Endodermal cell (in vitro differentiated cells): Measurements from ENCODE around the gene DNMT3A. TPM values are rescaled to one million over a fixed set of nuclear protein-coding genes. Genes with fewer than 3 reads are reported as not detected.
A peak's percentile ranks its signal among the peaks of the same experiment; 100 is the strongest.

ENCODE experiments used
- DNase-seq: peaks from one replicate; pipeline ENCODE4 v3.0.0-alpha.2; 2017
- H3K27ac ChIP-seq: 2 replicates; pipeline ENCODE4 v1.5.1; 2013; ENCODE audit warnings: mild to moderate bottlenecking, low read depth, low read length, moderate library complexity
- H3K27me3 ChIP-seq: 2 replicates; pipeline ENCODE4 v1.6.1; 2013; ENCODE audit warnings: mild to moderate bottlenecking, low read length, moderate library complexity; ENCODE audit not compliant: insufficient read depth, control insufficient read depth, poor library complexity, severe bottlenecking
- H3K36me3 ChIP-seq: 2 replicates; pipeline ENCODE4 v1.7.0; 2013; ENCODE audit warnings: mild to moderate bottlenecking, low read length, moderate library complexity; ENCODE audit not compliant: control insufficient read depth, insufficient read depth
- H3K4me1 ChIP-seq: one replicate; pipeline ENCODE4 v1.7.0; 2013; ENCODE audit warnings: low read length; ENCODE audit not compliant: control insufficient read depth, insufficient read depth
- H3K4me3 ChIP-seq: 2 replicates; pipeline ENCODE4 v1.5.1; 2013; ENCODE audit warnings: mild to moderate bottlenecking, low read length, moderate library complexity
- H3K9ac ChIP-seq: 2 replicates; pipeline ENCODE4 v1.6.1; 2013; ENCODE audit warnings: mild to moderate bottlenecking, low read length, moderate library complexity; ENCODE audit not compliant: poor library complexity, severe bottlenecking; ENCODE audit errors: extremely low read depth
- H3K9me3 ChIP-seq: 2 replicates; pipeline ENCODE4 v1.6.1; 2013; ENCODE audit warnings: mild to moderate bottlenecking, low read length, moderate library complexity; ENCODE audit not compliant: control insufficient read depth
- H3K27ac Mint-ChIP-seq: 2 replicates; pipeline ENCODE4 v1.8.0; 2020; ENCODE audit warnings: mixed read lengths
- H3K27me3 Mint-ChIP-seq: 2 replicates; pipeline ENCODE4 v1.8.0; 2021; ENCODE audit warnings: mild to moderate bottlenecking, mixed read lengths; ENCODE audit not compliant: insufficient read depth
- H3K36me3 Mint-ChIP-seq: 2 replicates; pipeline ENCODE4 v1.8.0; 2020; ENCODE audit warnings: low read depth, mixed read lengths
- H3K4me1 Mint-ChIP-seq: 2 replicates; pipeline ENCODE4 v1.8.0; 2020; ENCODE audit warnings: mixed read lengths
- H3K4me3 Mint-ChIP-seq: 2 replicates; pipeline ENCODE4 v1.8.0; 2020; ENCODE audit warnings: mild to moderate bottlenecking, moderate library complexity, mixed read lengths
- H3K9me3 Mint-ChIP-seq: 2 replicates; pipeline ENCODE4 v1.8.0; 2020; ENCODE audit warnings: mild to moderate bottlenecking, mixed read lengths
- WGBS, 2 experiments: methylation state at CpG; one replicate each; pipeline versions ENCODE4 v1.1.5 to v1.1.7; 2013; ENCODE audit warnings: missing lambda C conversion rate in 2 of 2, mixed read lengths in 1 of 2; ENCODE audit not compliant: insufficient coverage in 1 of 2, insufficient read length in 1 of 2; 5-methylcytosine and 5-hydroxymethylcytosine counted together
- total RNA-seq, 2 donors: library from RNA; stranded (reverse); fragmentation: NEBNext Ultra II Directional in 1 of 2; extraction: Animal tissue kit (Norgen Biotek cat#: 25700) in 1 of 2; gene quantifications; 2 replicates in 1 of 2; 3 replicates in 1 of 2; pipeline ENCODE4 v1.2.1, GENCODE V29; 2021
- TF ChIP-seq, protein P1 (sequence below): fragments of 200-600 bp; sonication (generic); conservative IDR thresholded peaks from 2 replicates; pipeline ENCODE4 v1.5.0; 2021; ENCODE audit warnings: antibody characterized with exemption, mild to moderate bottlenecking

The DNMT3A gene
- total RNA-seq, 2 donors from 2014 or later = 124 to 139 TPM

DNA sequence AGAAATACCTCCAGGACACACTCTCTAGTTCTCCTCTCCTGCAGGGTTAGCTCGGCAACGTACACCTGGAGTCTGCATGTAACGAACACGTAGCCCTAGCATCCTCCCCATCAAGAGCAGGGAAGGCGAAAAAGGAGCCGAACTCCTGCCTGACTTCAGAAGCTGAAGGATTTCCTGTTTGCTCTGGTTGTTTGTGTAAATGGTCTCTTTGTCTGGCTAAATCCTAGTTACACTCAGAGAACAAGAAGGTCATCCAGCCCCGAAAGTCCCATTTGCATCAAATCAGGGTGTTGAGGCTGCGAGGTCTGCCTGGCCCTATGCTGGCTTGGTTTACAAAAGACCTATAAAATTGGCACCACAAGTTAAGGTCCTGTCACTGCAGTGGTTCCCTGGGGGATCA lies 107.0 kb downstream of the DNMT3A start:
- Histone ChIP-seq H3K36me3 (peaks cover 74% of the 10 kb centered on the region), H3K9me3 (no peaks in the 10 kb centered on the region), H3K27me3 (no peaks in the 10 kb centered on the region), H3K4me1 (peaks cover 8% of the 10 kb centered on the region), H3K9ac (no peak overlapping the region), H3K27ac (no peak overlapping the region), H3K4me3 (no peak overlapping the region)
- 89 to 96% methylated on average over 5 to 8 of the region's 8 CpGs for WGBS, 2 experiments
- Mint-ChIP-seq H3K4me1 (peaks cover 28% of the 10 kb centered on the region), H3K27ac (peak overlapping the region; percentile 41), H3K27me3 (no peaks in the 10 kb centered on the region), H3K9me3 (no peaks in the 10 kb centered on the region), H3K36me3 (peaks cover 72% of the 10 kb centered on the region), H3K4me3 (no peak overlapping the region)
- TF ChIP-seq, protein P1, sequence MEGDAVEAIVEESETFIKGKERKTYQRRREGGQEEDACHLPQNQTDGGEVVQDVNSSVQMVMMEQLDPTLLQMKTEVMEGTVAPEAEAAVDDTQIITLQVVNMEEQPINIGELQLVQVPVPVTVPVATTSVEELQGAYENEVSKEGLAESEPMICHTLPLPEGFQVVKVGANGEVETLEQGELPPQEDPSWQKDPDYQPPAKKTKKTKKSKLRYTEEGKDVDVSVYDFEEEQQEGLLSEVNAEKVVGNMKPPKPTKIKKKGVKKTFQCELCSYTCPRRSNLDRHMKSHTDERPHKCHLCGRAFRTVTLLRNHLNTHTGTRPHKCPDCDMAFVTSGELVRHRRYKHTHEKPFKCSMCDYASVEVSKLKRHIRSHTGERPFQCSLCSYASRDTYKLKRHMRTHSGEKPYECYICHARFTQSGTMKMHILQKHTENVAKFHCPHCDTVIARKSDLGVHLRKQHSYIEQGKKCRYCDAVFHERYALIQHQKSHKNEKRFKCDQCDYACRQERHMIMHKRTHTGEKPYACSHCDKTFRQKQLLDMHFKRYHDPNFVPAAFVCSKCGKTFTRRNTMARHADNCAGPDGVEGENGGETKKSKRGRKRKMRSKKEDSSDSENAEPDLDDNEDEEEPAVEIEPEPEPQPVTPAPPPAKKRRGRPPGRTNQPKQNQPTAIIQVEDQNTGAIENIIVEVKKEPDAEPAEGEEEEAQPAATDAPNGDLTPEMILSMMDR = no peak
- DNase-seq = no peak

DNA sequence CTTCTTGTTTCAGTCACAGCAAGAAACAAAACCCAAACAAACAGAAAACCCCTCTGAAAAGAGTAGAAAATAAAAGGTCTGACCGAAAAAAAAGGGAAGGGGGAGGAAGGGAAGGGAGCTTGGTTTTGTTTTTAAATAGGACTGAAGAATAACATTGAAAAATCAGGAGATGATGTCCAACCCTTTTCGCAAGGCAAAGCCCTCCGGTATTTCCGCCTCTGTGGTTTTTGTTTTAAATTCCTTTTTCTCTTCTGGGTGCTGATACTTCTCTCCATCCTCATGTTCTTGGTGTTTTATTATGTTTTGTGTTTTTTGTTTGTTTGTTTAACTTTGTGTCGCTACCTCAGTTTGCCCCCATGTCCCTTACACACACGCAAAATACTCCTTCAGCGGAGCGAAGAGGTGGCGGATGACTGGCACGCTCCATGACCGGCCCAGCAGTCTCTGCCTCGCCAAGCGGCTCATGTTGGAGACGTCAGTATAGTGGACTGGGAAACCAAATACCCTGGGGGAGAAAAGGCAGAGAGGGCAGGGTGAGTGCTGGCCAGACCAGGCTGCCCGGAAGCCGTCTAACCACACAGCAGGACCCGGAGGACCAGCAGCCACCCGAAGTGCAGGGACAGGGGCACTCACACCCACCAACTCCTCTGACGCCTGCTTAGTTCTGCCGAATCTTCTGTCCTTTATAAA lies 107.7 kb downstream of the DNMT3A start:
- DNase-seq = no peak
- H3K9me3 ChIP-seq = no peaks in the 10 kb centered on the region
- peaks cover 15% of the 10 kb centered on the region for H3K4me1 ChIP-seq
- TF ChIP-seq, protein P1 = no peak
- no peaks in the 10 kb centered on the region for H3K9me3 Mint-ChIP-seq
- H3K9ac ChIP-seq = no peak overlapping the region
- peaks cover 35% of the 10 kb centered on the region for H3K4me1 Mint-ChIP-seq
- H3K27ac ChIP-seq = no peak overlapping the region
- H3K36me3 ChIP-seq = peaks cover 67% of the 10 kb centered on the region
- peaks cover 65% of the 10 kb centered on the region for H3K36me3 Mint-ChIP-seq
- H3K4me3 Mint-ChIP-seq = no peak overlapping the region
- peak overlapping the region; percentile 41 for H3K27ac Mint-ChIP-seq
- no peak overlapping the region for H3K4me3 ChIP-seq
- no peaks in the 10 kb centered on the region for H3K27me3 ChIP-seq
- H3K27me3 Mint-ChIP-seq = no peaks in the 10 kb centered on the region
- WGBS, 2 experiments = 91 to 94% methylated on average over 14 to 20 of the region's 20 CpGs

DNA sequence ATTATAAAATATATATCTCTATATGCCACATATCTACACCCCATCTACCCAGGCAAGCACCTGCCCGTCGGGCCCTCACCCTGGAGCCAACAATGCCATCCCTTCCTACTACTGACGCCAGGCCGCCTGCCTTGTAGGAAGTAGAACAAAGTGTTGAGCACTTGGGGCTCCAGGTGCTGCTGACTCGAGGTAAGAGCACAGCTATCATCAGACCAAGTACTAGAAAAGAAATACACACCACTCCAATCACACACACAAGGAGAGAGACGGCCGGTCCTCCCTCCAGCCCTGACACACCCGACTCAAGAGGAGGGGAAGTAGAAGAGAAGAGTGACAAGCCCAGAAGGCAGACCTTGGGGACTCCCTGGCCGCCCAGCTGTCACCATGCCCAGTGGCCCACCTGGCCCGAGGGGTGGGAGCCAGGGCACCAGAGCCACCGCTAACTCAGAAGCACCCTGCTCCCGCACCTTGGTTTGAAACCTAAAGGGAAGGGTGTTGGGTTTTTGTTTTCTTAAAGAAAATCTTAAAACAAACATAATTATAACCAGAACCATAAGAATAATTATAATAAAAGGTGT lies 109.4 kb downstream of the DNMT3A start:
- TF ChIP-seq, protein P1 = no peak
- Histone ChIP-seq H3K4me1 (peaks cover 18% of the 10 kb centered on the region), H3K9ac (no peak overlapping the region), H3K27me3 (no peaks in the 10 kb centered on the region), H3K27ac (no peak overlapping the region), H3K4me3 (no peak overlapping the region), H3K36me3 (peaks cover 51% of the 10 kb centered on the region), H3K9me3 (no peaks in the 10 kb centered on the region)
- H3K4me1 Mint-ChIP-seq = peaks cover 48% of the 10 kb centered on the region
- peaks cover 52% of the 10 kb centered on the region for H3K36me3 Mint-ChIP-seq
- no peak overlapping the region for H3K27ac Mint-ChIP-seq
- no peaks in the 10 kb centered on the region for H3K9me3 Mint-ChIP-seq
- WGBS, 2 experiments = 93 to 100% methylated on average over 1 to 9 of the region's 12 CpGs
- DNase-seq = no peak
- H3K4me3 Mint-ChIP-seq = no peak overlapping the region
- no peaks in the 10 kb centered on the region for H3K27me3 Mint-ChIP-seq
